Subcutaneous adipose tissue (tissue), 4 donors: ENCODE data around the gene DACT3. TPM values are rescaled to one million over a fixed set of nuclear protein-coding genes. Genes with fewer than 3 reads are reported as not detected.

Experiments
- total RNA-seq, 4 donors: library from RNA; depleted of rRNA; stranded (reverse); fragments of >200 nt; gene quantifications; one replicate each; pipeline ENCODE4 v1.1.0, GENCODE V29; 2016
- TF ChIP-seq, protein P1 (sequence below): fragments of 450-650 bp; IDR thresholded peaks from one replicate; pipeline ENCODE4 v1.5.1; 2016; ENCODE audit warnings: low read depth, mild to moderate bottlenecking, control low read depth, antibody characterized with exemption, moderate library complexity

Gene DACT3
- total RNA-seq, 4 donors from 2014 or later = 0.22 to 0.68 (median 0.57) TPM; not detected in 1

DNA sequence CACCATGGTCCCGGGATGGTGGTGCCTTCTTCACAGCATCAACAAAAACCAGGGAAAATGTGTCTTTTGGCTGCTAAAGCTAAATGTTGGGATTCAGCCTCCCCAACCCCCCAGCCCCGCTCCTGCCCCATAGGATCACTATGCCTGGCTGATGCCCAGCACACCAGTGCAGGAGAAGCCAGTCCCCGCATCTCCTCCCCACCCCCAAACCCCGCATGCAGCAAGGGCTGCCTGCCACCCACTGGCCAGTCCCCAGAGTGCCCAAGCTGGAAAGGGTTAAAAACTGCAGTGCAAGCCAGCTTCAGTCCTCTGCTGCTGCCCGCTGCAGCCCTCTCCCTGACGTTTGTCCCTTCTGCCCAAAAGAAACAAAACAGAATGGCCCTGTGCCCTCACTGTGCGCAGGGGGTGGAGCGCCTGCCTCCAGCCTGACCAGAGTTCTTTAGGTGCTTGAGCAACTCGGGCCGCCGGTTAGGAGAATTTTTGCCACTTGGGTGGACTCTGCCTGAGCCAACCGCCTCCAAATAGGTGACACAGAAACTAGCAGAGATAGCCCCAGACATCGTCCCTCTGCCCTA is 56.1 kb downstream of the DACT3 start:
- TF ChIP-seq, protein P1, sequence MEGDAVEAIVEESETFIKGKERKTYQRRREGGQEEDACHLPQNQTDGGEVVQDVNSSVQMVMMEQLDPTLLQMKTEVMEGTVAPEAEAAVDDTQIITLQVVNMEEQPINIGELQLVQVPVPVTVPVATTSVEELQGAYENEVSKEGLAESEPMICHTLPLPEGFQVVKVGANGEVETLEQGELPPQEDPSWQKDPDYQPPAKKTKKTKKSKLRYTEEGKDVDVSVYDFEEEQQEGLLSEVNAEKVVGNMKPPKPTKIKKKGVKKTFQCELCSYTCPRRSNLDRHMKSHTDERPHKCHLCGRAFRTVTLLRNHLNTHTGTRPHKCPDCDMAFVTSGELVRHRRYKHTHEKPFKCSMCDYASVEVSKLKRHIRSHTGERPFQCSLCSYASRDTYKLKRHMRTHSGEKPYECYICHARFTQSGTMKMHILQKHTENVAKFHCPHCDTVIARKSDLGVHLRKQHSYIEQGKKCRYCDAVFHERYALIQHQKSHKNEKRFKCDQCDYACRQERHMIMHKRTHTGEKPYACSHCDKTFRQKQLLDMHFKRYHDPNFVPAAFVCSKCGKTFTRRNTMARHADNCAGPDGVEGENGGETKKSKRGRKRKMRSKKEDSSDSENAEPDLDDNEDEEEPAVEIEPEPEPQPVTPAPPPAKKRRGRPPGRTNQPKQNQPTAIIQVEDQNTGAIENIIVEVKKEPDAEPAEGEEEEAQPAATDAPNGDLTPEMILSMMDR = no peak

DNA sequence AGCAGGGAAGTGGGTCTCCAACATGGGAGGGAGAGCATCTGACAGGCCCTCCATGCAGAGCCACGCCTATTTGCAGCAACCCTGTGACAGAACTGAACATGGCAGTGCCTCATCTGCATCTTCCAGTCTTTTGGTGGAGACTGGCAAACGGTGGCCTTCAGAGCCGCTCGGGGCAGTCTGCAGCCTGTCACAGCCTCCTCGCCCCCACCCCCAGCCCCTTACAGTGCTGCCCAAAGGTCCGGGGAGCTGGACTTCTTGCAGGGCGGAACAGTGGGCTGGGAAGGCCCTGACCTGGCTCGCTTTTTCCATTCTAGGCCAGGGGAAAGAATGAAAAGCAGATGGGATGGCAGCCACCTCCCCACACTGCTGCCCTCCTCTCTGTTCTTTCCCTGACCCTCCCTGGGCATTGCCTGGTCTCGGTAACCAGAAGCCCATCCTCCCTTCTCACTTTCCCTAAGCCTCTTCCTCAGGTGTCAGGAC is 57.2 kb downstream of the DACT3 start:
- TF ChIP-seq, protein P1 = no peak

DNA sequence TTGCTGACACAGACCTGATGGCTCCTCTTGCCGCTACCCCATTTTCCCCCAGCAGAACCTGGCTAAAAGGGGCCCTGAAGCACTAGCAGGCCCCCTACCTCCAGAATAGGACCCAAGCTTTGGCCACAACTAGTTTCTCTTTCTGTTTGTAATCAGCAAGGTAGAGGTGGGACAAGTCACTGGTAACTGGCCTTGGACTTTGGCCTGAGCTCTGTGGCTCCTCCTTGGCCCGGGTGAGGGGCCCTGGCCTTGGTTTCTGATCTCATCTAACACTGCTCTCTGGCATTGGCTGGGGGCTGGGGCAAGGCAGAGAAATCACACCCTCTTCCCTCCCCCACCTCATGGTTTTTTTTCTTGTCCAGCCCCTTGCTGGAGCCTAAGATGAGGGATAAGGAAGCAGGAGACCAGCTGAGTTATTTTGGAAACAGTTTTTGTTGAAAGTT is 57.8 kb downstream of the DACT3 start:
- TF ChIP-seq, protein P1 = no peak

DNA sequence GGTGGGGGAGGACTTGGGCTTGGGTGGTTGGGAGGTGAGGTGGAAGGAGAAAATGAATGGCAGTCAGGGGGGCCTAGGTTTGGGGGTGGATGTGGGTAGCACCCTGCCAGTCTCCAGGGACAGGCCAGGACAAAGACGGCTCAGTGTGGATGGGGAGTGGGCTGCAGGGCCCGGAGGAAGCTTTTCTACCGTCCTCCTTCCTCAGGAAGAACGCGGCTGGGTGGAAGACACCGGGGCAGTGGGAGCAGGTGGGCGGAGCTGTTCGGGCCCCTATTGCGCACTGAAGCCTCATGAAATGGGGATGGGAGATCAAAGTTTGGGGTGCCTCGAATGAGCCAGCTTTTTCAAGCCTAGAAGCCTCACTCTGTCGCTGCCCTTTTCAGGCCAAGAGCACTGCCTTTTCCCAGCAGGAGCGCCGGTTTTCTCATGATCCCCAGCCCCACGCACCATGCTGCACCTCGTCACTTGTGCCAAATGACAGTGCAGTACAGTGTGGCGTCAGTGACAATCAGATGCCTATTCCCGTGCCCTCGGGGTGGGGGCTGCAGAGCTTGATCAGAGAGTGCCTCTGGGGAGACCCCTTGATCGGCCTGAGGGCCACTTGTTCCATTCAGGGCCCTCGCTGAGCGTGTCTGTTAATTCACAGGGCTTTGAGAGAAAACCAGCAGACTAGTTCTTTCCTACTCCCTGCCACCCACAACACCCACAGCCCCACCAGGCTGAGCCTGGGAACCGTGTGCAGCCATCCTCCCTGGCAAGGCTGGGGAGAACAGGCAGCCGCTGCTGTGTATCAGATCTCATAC is 58.4 kb downstream of the DACT3 start:
- TF ChIP-seq, protein P1 = no peak

DNA sequence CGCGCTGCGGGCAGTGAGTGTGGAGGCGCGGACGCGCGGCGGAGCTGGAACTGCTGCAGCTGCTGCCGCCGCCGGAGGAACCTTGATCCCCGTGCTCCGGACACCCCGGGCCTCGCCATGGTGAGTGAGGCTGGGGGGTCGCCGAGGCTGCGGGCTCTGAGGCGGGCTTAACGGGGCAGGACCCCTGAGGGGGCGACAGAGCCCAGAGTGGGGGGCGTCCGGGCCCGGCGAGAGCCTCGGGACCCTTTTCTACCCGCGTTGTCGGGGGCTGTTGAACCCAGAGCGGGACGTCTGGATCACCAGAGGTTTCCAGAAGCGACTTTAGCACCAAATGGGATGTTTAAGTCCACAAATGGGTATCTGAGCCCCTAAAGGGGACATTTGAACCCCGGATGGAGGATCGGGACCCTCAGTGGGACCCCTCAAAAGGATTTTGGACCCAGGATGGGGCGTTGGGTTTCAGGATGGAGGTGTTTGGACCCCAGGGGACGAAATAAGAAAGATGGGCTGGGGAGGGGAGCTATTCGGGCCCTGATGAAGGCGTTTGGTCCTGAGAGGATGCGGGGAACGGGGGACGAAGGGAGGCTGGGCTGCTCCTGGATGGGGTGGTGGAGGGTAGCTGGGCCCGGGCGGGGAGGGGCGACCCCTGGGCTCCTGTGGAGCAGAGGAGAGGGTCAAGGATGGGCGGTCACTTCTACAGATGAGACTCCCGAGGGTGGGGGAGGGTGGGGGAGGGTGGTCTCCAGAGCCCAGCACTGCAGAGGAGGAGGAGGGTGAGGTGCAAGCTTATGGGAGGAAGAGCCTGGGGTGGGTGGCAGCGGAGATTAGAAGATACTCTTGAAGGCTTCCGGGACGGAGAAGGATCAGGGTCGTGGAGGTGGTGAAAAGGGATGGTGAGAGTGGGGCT is 59.4 kb downstream of the DACT3 start, which contains the start of gene CALM3:
CALM3 (plus strand) TSS at position 13 of the 907 bp plus-strand sequence; CDS start at position 118, 105 bp downstream.
- TF ChIP-seq, protein P1 = no peak

DNA sequence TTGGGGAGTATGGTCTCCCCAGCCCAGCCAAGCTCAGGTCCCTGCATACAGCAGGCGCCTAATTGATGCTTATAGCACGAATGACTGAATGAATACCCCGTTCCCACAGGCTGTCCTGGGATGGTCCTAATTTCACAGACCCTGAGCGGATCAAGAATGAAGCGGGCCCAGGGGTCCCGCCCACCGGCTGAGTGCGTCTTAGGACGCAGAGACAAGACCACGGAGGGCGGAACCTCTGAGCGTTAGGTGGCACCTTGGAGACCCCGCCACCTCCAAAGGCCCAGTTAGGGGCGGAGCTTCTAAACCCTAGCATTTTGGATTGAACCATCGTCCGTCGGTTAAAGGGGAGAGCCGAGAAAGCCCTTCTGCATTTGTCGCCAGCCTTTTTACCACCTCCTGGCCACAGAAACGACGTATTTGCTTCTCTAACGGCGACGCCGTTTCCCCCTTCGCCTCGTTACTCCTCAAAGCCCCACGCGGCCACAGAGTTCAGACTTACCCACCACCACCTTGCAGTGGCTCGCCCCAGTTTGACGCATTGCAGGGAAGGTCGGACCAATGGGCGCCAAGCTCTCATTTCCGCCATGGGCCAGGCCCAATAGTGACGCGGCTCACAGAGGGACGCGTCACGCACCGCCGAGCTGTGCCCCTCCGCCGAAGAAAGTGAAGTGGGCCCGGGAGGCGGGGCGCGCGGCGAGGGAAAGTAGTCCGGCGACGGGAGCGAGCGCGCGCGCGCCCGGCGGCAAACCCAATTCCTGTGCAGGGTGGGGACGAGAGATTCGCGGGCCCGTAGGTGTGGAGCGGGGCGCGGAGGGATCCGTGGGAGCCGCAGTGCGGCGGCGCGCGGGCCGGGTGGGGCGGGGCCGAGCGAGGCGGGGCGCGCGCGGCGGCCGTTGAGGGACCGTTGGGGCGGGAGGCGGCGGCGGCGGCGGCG is 60.3 kb downstream of the DACT3 start:
- TF ChIP-seq, protein P1 = no peak
